Heart left ventricle (tissue), 16 donors: ENCODE results near the gene PCDHGA1. TPM values are rescaled to one million over a fixed set of nuclear protein-coding genes. Genes with fewer than 3 reads are reported as not detected.

Experiments
- ATAC-seq, 4 donors: fragments of 200-7000 bp; cut with Tn5 transposase; one replicate each; pipeline ENCODE4 v1.9.1; 2020 to 2022; ENCODE audit warnings: moderate library complexity in 4 of 4, mild to moderate bottlenecking in 3 of 4, moderate number of reproducible peaks in 1 of 4
- DNase-seq, 5 donors: peaks; one replicate each; pipeline ENCODE4 v3.0.0-alpha.2; 2020
- H3K27ac ChIP-seq, 12 donors: fragments of 200-600 bp; sonication (generic) in 4 of 12; one replicate each; pipeline versions ENCODE4 v1.5.0 to v1.8.0; 2016 to 2022; ENCODE audit warnings: mild to moderate bottlenecking in 2 of 12
- H3K27me3 ChIP-seq, 9 donors: fragments of 200-600 bp; sonication (generic) in 2 of 9; one replicate each; pipeline versions ENCODE4 v1.5.1 to v1.8.0; 2016 to 2022; ENCODE audit warnings: mild to moderate bottlenecking in 3 of 9
- H3K36me3 ChIP-seq, 9 donors: fragments of 200-600 bp; sonication (generic) in 2 of 9; one replicate each; pipeline versions ENCODE4 v1.5.0 to v1.8.0; 2018 to 2022; ENCODE audit warnings: mild to moderate bottlenecking in 2 of 9
- H3K4me1 ChIP-seq, 12 donors: fragments of 200-600 bp; sonication (generic) in 4 of 12; one replicate each; pipeline versions ENCODE4 v1.5.0 to v1.8.0; 2016 to 2022; ENCODE audit warnings: mild to moderate bottlenecking in 3 of 12
- H3K4me3 ChIP-seq, 12 donors: fragments of 200-600 bp; sonication (generic) in 4 of 12; one replicate each; pipeline versions ENCODE4 v1.5.0 to v1.8.0; 2017 to 2022; ENCODE audit warnings: mild to moderate bottlenecking in 9 of 12, moderate library complexity in 4 of 12
- H3K9me3 ChIP-seq, 12 donors: fragments of 200-600 bp; sonication (generic) in 4 of 12; one replicate each; pipeline versions ENCODE4 v1.5.0 to v1.8.0; 2016 to 2022; ENCODE audit warnings: mild to moderate bottlenecking in 1 of 12
- POLR2A ChIP-seq, 2 donors: fragments of 450-650 bp; IDR thresholded peaks; one replicate each; pipeline ENCODE4 v1.6.1; 2017; ENCODE audit warnings: antibody characterized with exemption in 2 of 2, mild to moderate bottlenecking in 2 of 2, moderate library complexity in 2 of 2
- WGBS, 4 donors: extraction: QIAGEN DNeasy Blood & Tissue Kit in 2 of 4; methylation state at CpG; one replicate each; pipeline versions ENCODE4 v1.1.5 to v1.1.7; 2013 to 2018; 5-methylcytosine and 5-hydroxymethylcytosine counted together
- intact Hi-C, 10 donors: fragments of 100-400 bp; cut with DNase I; formaldehyde crosslinking; loops; one replicate each; pipeline versions ENCODE4 v1.11.1 to v1.14.2; 2022
- polyA plus RNA-seq, 2 donors: library from polyadenylated mRNA; stranded (reverse); fragments of 200-250 nt; gene quantifications; one replicate each; pipeline ENCODE4 v1.2.3, GENCODE V29; 2013
- total RNA-seq, 9 donors: library from RNA; depleted of rRNA in 2 of 9; stranded (reverse); fragments of >200 nt in 2 of 9; fragmentation: NEBNext Ultra II Directional in 3 of 9; extraction: Animal tissue kit (Norgen Biotek cat#: 25700) in 3 of 9; gene quantifications; one replicate each; pipeline versions ENCODE4 v1.1.0 to v1.2.4, GENCODE V29; 2016 to 2023
- TF ChIP-seq, protein P1 (sequence below), 12 donors: fragments of 200-600 bp; sonication (generic) in 4 of 12; IDR thresholded peaks; one replicate each; pipeline versions ENCODE4 v1.5.0 to v1.8.0; 2018 to 2022; ENCODE audit warnings: antibody characterized with exemption in 12 of 12, mild to moderate bottlenecking in 5 of 12
- donor health status: ischemic (EF 13 %, LVEDD 7.1; RV severe dilation, severe dysfunction).
- donor health status: healthy with polysubstance abuse.
- donor health status: DM: no; HTN: yes; CAD: no.
- donor health status: DM: no; HTN: no; CAD: no.
- donor health status: ischemic (EF 25% LVEDD 6.9; RV normal size, moderate dysfunction).
- donor health status: ischemic (EF 25% LVEDD 5.7; RV mildly dilated, moderate dysfunction).
- donor health status: healthy.
- donor health status: DM: yes; HTN: yes; CAD: no.
- donor health status: ischemic (EF 35%, LVEDD 5.7; RV mildly dilated, moderate dysfunction).
- donor health status: nonischemic (EF 11% LVEDD 7.7; RV severe dilation, severe dysfunction).
- donor health status: DM: yes; HTN: yes; CAD: no.
- donor health status: PGD.
- donor health status: ischemic (EF 29% LVEDD 5.4; RV normal size, mild dysfunction).
- donor health status: nonischemic (EF 23%, LVEDD 6.1; RV moderate dilation, normal function).

The PCDHGA1 gene
- total and polyA plus RNA-seq, 11 donors, result 1.3 to 4.9 (median 3.1) TPM

DNA sequence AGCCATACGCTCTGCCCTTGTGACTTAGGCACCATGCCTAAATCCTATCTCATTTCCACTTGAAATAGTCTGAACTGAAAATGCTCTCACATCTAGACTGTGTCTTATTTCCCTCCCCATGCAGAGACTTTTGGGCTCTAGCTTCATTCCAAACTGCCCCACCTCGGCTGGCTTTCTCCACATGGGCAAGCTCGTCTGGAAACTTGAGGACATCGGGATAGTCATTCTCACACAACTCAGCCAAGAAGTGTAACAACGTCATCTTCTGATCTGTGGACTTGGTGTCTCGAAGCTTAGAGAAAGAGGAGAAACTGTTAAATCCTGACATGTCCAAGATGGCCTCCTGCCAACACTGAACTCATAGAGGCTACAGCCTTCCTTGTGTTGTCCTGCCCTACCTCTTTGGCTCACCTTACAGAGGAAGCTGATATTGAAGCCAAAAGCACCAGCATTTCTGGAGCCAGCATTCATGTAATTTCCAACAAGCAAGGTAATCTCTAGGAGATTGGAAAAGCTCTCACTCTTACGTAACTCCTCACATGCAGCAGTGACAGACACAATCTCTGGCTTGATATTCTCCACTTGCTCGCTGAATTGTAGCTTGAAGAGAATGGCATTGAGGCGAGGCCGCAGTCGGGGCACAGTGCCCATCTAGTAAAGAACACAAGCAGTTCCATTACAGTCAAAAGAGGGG, 198.1 kb downstream of the PCDHGA1 start:
- DNase-seq (peak in 2 of 5 donors; percentile 60 to 70), ATAC-seq (peak; percentile 49 to 78 (median 61))
- peak overlapping the region; percentile 63 to 90 (median 84) for H3K27ac ChIP-seq
- H3K9me3 ChIP-seq, result no peaks in the 10 kb centered on the region
- intact Hi-C loops, result loop anchor here in 8 of 10 donors (2.0 to 10.0 kb wide), 11 partner anchors 30 to 204 kb away; partner anchors contain the start of genes PCDHGA11 (in 2 of the 8), PCDHGB7 (in 2 of the 8), PCDHGA1 (in 1 of the 8) and PCDHGA10 (in 1 of the 8)
- peaks cover 0 to 91% (median 51%) of the 10 kb centered on the region in 9 donors for H3K36me3 ChIP-seq
- WGBS, 4 donors, result 25 to 41% (median 35%) methylated on average over 11 of the region's 11 CpGs
- no peak for TF ChIP-seq POLR2A (IDR thresholded peaks at IDR 0.05)
- TF ChIP-seq, protein P1, sequence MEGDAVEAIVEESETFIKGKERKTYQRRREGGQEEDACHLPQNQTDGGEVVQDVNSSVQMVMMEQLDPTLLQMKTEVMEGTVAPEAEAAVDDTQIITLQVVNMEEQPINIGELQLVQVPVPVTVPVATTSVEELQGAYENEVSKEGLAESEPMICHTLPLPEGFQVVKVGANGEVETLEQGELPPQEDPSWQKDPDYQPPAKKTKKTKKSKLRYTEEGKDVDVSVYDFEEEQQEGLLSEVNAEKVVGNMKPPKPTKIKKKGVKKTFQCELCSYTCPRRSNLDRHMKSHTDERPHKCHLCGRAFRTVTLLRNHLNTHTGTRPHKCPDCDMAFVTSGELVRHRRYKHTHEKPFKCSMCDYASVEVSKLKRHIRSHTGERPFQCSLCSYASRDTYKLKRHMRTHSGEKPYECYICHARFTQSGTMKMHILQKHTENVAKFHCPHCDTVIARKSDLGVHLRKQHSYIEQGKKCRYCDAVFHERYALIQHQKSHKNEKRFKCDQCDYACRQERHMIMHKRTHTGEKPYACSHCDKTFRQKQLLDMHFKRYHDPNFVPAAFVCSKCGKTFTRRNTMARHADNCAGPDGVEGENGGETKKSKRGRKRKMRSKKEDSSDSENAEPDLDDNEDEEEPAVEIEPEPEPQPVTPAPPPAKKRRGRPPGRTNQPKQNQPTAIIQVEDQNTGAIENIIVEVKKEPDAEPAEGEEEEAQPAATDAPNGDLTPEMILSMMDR (IDR thresholded peaks at IDR 0.05), result no peak
- H3K27me3 ChIP-seq, result no peaks in the 10 kb centered on the region
- no peak overlapping the region for H3K4me3 ChIP-seq
- peaks cover 2 to 52% (median 40%) of the 10 kb centered on the region in 12 donors for H3K4me1 ChIP-seq

DNA sequence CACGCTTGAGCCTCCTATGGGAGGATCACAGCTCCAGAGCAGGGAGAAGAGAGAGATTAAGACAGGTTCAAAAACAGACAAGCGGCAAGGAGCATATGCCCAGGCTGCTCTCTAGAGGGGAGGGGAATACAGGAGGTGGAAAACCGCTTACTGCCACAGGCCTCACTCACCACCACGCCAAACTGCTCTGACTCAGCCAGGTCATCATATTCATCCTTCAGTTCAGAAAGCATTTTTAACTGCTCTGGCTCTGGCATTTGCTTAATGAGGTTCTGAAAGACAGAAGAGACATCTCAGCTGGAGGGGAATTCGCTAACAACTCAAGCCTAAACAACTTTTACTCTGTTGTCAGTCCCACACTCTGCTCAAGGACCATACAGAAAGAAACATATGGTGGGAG, 198.7 kb downstream of the PCDHGA1 start:
- Histone ChIP-seq H3K4me3 (no peak overlapping the region), H3K27ac (peak overlapping the region; percentile 63 to 90 (median 84)), H3K36me3 (peaks cover 0 to 91% (median 52%) of the 10 kb centered on the region in 9 donors), H3K9me3 (no peaks in the 10 kb centered on the region), H3K27me3 (no peaks in the 10 kb centered on the region), H3K4me1 (peaks cover 2 to 50% (median 37%) of the 10 kb centered on the region in 12 donors)
- DNase-seq (peak in 3 of 5 donors; percentile 56 to 76 (median 66)), ATAC-seq (peak; percentile 29 to 82 (median 76))
- TF ChIP-seq POLR2A (IDR thresholded peaks at IDR 0.05), result no peak
- TF ChIP-seq, protein P1 (IDR thresholded peaks at IDR 0.05), result no peak
- intact Hi-C loops, result loop anchor here in 9 of 10 donors (1.0 to 10.0 kb wide), 12 partner anchors 24 to 204 kb away; partner anchors contain the start of genes PCDHGA11 (in 2 of the 9), PCDHGB7 (in 2 of the 9), PCDHGA1 (in 1 of the 9) and PCDHGA10 (in 1 of the 9)
- 41 to 49% (median 43%) methylated on average over 5 of the region's 5 CpGs for WGBS, 4 donors

DNA sequence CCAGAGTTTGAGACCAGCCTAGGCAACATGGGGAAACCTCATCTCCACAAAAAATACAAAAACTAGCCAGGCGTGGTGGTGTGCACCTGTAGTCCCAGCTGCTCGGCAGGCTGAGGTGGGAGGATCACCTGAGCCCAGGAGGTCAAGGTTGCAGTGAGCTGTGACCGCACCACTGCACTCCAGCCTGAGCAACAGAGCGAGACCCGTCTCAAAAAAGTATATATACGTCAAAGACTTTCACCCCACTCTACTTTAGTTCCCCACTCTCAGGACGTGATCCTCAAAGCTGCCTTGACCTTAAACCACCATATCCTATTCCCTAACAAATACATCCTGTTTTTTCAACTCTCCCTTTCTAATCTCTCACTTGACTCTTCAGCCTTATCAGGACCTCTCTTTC, 199.6 kb downstream of the PCDHGA1 start:
- Histone ChIP-seq H3K36me3 (peaks cover 0 to 93% (median 52%) of the 10 kb centered on the region in 9 donors), H3K4me3 (no peak overlapping the region), H3K9me3 (no peaks in the 10 kb centered on the region), H3K27ac (peak overlapping the region; percentile 63 to 90 (median 84)), H3K27me3 (no peaks in the 10 kb centered on the region), H3K4me1 (peaks cover 2 to 43% (median 29%) of the 10 kb centered on the region in 12 donors)
- intact Hi-C loops, result loop anchor here in 9 of 10 donors (1.0 to 10.0 kb wide), 12 partner anchors 23 to 205 kb away; partner anchors contain the start of genes PCDHGA11 (in 2 of the 9), PCDHGB7 (in 2 of the 9), PCDHGA1 (in 1 of the 9) and PCDHGA10 (in 1 of the 9)
- ATAC-seq, result no peak
- no peak for TF ChIP-seq POLR2A (IDR thresholded peaks at IDR 0.05)
- TF ChIP-seq, protein P1 (IDR thresholded peaks at IDR 0.05), result no peak
- DNase-seq, result no peak
- 84 to 91% (median 90%) methylated on average over 7 of the region's 7 CpGs for WGBS, 4 donors

DNA sequence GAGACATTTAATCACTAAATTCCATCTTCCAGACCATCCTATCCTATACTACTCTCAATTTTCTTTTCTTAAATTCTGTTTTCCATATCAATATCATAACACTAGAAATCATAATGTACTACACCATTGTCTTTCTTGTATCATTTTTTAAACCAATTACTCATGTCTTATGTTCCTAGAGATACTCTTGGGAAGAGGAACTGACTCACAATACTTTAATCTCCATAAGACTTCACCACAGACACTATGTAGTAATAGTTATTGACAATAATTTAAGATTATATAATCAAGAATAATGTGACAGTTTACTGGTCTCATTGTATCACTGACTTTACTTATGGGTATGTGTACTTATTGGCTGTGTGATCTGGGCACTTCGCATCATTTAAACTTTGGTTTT, 202.4 kb downstream of the PCDHGA1 start:
- no peak for DNase-seq
- TF ChIP-seq POLR2A (IDR thresholded peaks at IDR 0.05), result no peak
- TF ChIP-seq, protein P1 (IDR thresholded peaks at IDR 0.05), result no peak
- intact Hi-C loops, result no loop called here
- no peak for ATAC-seq
- Histone ChIP-seq H3K27ac (no peak overlapping the region), H3K27me3 (no peaks in the 10 kb centered on the region), H3K4me1 (peaks cover 2 to 34% (median 27%) of the 10 kb centered on the region in 12 donors), H3K9me3 (no peaks in the 10 kb centered on the region), H3K4me3 (no peak overlapping the region), H3K36me3 (peaks cover 0 to 79% (median 27%) of the 10 kb centered on the region in 9 donors)
- 91 to 99% (median 97%) methylated on average over 1 of the region's 1 CpG for WGBS, 4 donors
